ENCODE results near the gene MYADM. TPM values are rescaled to one million over a fixed set of nuclear protein-coding genes. Genes with fewer than 3 reads are reported as not detected.

MYADM gene
- total RNA-seq, result 80.2 and 80.4 TPM in 2 replicates
- long read RNA-seq, partial matches to known transcripts, result 0 of 2 reads
- long read RNA-seq, other reads (novel, unspliced or antisense), result 1 of 2 reads

GRCh38 chr19:53867225-53868090 lies at the start of gene MYADM:
TSS of gene MYADM (plus strand) at chr19:53867883. CDS start at chr19:53873530, 5,647 bp downstream.
- DNase-seq (ENCODE audit: low spot score, unreplicated experiment), result peak; percentile 99
- no peaks in the 10 kb centered on the region for H3K27me3 Mint-ChIP-seq
- peaks cover 6% of the 10 kb centered on the region for H3K36me3 Mint-ChIP-seq (ENCODE audit: insufficient read depth)
- H3K9me3 Mint-ChIP-seq (ENCODE audit: low read depth), result no peaks in the 10 kb centered on the region
- peak within 1 kb of the TSS; percentile 94 for H3K4me3 Mint-ChIP-seq (ENCODE audit: low read depth)
- H3K27ac Mint-ChIP-seq, result peak within 1 kb of the TSS; percentile 98
- no peak for TF ChIP-seq CTCF (IDR thresholded peaks at IDR 0.05; ENCODE audit: unreplicated experiment)
- peaks cover 55% of the 10 kb centered on the region for H3K4me1 Mint-ChIP-seq (ENCODE audit: low read depth)

GRCh38 chr19:53818756-53819155 lies 48.9 kb upstream of the MYADM start:
- no peak for TF ChIP-seq CTCF (IDR thresholded peaks at IDR 0.05; ENCODE audit: unreplicated experiment)
- H3K4me3 Mint-ChIP-seq (ENCODE audit: low read depth), result no peak overlapping the region
- no peaks in the 10 kb centered on the region for H3K27me3 Mint-ChIP-seq
- DNase-seq (ENCODE audit: low spot score, unreplicated experiment), result no peak
- H3K36me3 Mint-ChIP-seq (ENCODE audit: insufficient read depth), result no peaks in the 10 kb centered on the region
- no peaks in the 10 kb centered on the region for H3K9me3 Mint-ChIP-seq (ENCODE audit: low read depth)
- H3K4me1 Mint-ChIP-seq (ENCODE audit: low read depth), result no peaks in the 10 kb centered on the region
- H3K27ac Mint-ChIP-seq, result no peak overlapping the region

- no peak for DNase-seq (ENCODE audit: low spot score, unreplicated experiment)
- H3K36me3 Mint-ChIP-seq (ENCODE audit: insufficient read depth), result no peaks in the 10 kb centered on the region
- H3K4me3 Mint-ChIP-seq (ENCODE audit: low read depth), result no peak overlapping the region
- H3K27me3 Mint-ChIP-seq, result peaks cover 7% of the 10 kb centered on the region
- H3K9me3 Mint-ChIP-seq (ENCODE audit: low read depth), result no peaks in the 10 kb centered on the region
- no peak overlapping the region for H3K27ac Mint-ChIP-seq
- no peak for TF ChIP-seq CTCF (IDR thresholded peaks at IDR 0.05; ENCODE audit: unreplicated experiment)
- no peaks in the 10 kb centered on the region for H3K4me1 Mint-ChIP-seq (ENCODE audit: low read depth)
Observed at GRCh38 chr19:53819861-53820260, 47.8 kb upstream of the MYADM start.

- DNase-seq (ENCODE audit: low spot score, unreplicated experiment), result no peak
- peaks cover 17% of the 10 kb centered on the region for H3K27me3 Mint-ChIP-seq
- no peaks in the 10 kb centered on the region for H3K9me3 Mint-ChIP-seq (ENCODE audit: low read depth)
- no peak for TF ChIP-seq CTCF (IDR thresholded peaks at IDR 0.05; ENCODE audit: unreplicated experiment)
- H3K27ac Mint-ChIP-seq, result no peak overlapping the region
- no peaks in the 10 kb centered on the region for H3K36me3 Mint-ChIP-seq (ENCODE audit: insufficient read depth)
- no peaks in the 10 kb centered on the region for H3K4me1 Mint-ChIP-seq (ENCODE audit: low read depth)
- H3K4me3 Mint-ChIP-seq (ENCODE audit: low read depth), result no peak overlapping the region
Observed at GRCh38 chr19:53823380-53824120, 44.1 kb upstream of the MYADM start.

- H3K9me3 Mint-ChIP-seq (ENCODE audit: low read depth), result no peaks in the 10 kb centered on the region
- H3K27me3 Mint-ChIP-seq, result peaks cover 20% of the 10 kb centered on the region
- no peak within 1 kb of the TSS for H3K27ac Mint-ChIP-seq
- no peaks in the 10 kb centered on the region for H3K36me3 Mint-ChIP-seq (ENCODE audit: insufficient read depth)
- DNase-seq (ENCODE audit: low spot score, unreplicated experiment), result no peak
- H3K4me1 Mint-ChIP-seq (ENCODE audit: low read depth), result no peaks in the 10 kb centered on the region
- H3K4me3 Mint-ChIP-seq (ENCODE audit: low read depth), result no peak within 1 kb of the TSS
- TF ChIP-seq CTCF (IDR thresholded peaks at IDR 0.05; ENCODE audit: unreplicated experiment), result no peak
Observed at GRCh38 chr19:53824134-53824611, 43.5 kb upstream of the MYADM start, which contains the start of gene NLRP12. TSS of gene NLRP12 (minus strand) at chr19:53824314. CDS start at chr19:53824174, 140 bp downstream.

Data from progenitor cell of endocrine pancreas (in vitro differentiated cells).